AG10803 (cell line): Measurements from ENCODE around the gene GRIK5.

Source experiments
- DNase-seq: peaks from one replicate; pipeline ENCODE4 v3.0.0; 2010; ENCODE audit warnings: low read depth
- H3K4me3 ChIP-seq: 2 replicates; pipeline ENCODE4 v1.5.1; 2011; ENCODE audit warnings: mild to moderate bottlenecking, low read length, control low read depth
- CTCF ChIP-seq: conservative IDR thresholded peaks from 2 replicates; pipeline ENCODE4 v1.5.1; 2011; ENCODE audit warnings: mild to moderate bottlenecking, low read length, control low read depth, inconsistent platforms

GRIK5 gene

GRCh38 chr19:42064432-42064831 lies 5.6 kb downstream of the GRIK5 start:
- H3K4me3 ChIP-seq: no peak overlapping the region
- no peak for TF ChIP-seq CTCF
- DNase-seq: no peak

DNA sequence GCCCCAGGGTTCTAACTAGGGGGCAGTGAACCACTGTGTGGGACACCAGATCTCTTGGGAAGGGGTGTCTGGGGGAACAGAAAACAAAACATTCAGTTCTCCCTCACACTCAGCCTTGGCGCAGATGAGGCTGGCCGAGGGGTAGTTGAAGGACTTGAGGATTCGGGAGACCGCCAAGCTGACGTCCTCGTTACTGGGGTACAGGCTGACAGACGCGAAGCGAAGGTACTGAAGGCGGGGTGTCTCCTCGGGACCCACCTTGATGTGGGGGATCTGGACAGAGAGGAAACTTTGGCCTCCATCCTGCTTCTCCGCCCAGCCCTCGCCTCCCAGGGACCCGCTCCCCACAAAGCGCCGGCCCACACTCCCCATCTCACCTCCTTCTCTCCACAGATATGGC lies 7.6 kb downstream of the GRIK5 start:
- TF ChIP-seq CTCF: no peak
- H3K4me3 ChIP-seq: no peak overlapping the region
- no peak for DNase-seq

DNA sequence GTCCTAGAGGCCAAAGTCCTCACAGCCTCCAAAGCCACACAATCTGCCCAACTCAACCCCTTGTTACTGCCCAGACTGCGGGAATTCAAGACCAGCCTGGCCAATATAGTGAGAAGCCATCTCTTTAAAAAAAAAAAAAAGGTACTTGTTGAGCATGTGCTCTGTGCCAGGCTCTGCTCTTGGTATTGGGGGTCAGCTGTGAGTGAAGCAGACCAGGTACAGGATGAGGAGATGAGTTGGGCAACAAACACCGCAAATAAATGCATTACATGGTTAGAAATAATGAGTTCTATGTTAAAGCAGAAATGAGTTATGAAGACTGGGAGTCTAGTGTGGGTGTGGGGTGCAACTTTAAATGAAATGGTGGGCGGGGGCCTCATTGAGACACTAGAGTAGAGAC lies 9.9 kb downstream of the GRIK5 start:
- TF ChIP-seq CTCF: no peak
- DNase-seq: no peak
- H3K4me3 ChIP-seq: no peak overlapping the region

- DNase-seq: no peak
- no peak overlapping the region for H3K4me3 ChIP-seq
- no peak for TF ChIP-seq CTCF
These were observed 10.8 kb downstream of the GRIK5 start for GRCh38 chr19:42059196-42059595.

DNA sequence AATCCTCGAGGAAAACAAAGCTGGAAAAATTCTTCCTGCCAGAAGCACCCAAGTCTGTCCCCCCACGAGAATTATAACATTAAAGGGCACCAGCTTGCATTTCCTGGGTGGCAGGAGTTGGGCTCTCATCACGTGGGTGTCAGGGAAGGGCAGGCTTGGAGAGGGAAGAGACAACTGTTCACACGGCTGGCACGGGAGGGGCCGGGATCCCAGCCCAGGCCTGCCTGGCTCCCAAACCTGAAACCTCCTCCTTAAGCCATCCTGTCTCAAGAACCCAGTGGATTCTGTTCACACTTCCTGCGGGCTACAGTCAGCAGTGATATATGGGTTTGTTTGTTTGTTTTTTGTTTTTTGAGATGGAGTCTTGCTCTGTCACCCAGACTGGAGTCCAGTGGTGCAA lies 12.2 kb downstream of the GRIK5 start:
- TF ChIP-seq CTCF: no peak
- no peak overlapping the region for H3K4me3 ChIP-seq
- DNase-seq: no peak

DNA sequence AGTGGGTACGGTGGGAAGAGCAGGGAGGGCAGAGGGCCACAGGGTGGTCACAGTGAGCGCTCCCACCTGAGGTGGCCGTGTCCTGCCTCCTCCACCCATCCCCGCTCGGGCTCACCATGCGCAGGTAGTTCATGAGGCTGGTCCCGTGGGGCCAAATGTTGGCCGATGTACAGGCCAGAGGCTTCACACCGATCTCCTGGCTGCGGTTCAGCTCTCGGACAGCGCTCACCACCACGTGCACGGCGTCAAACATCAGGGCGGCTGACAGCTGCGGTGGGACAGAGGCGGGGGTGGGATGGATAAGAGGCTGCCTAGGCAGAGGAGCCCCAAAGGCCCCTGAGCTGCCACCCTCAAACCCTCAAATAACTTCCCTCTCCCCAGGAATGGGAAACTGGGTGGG lies 15.8 kb downstream of the GRIK5 start:
- TF ChIP-seq CTCF: no peak
- DNase-seq: no peak

GRCh38 chr19:42053037-42053935 lies 16.7 kb downstream of the GRIK5 start:
- TF ChIP-seq CTCF: no peak
- DNase-seq: no peak
- H3K4me3 ChIP-seq: no peak overlapping the region

More for the DNA sequence above, 15.8 kb downstream of the GRIK5 start:
- H3K4me3 ChIP-seq: no peak overlapping the region
